RWPE2 (cell line): ENCODE measurements around the gene MIPOL1.

Source experiments
- ATAC-seq: fragments of 200-7000 bp; cut with Tn5 transposase; 3 replicates; pipeline ENCODE4 v1.9.1; 2021; ENCODE audit warnings: low read depth
- DNase-seq: peaks from one replicate; pipeline ENCODE4 v3.0.0-alpha.2; 2020; ENCODE audit warnings: low spot score
- H3K27ac ChIP-seq: fragments of 450-650 bp; 2 replicates; pipeline ENCODE4 v1.5.1; 2017; ENCODE audit warnings: mild to moderate bottlenecking; ENCODE audit not compliant: poor library complexity, severe bottlenecking
- H3K27me3 ChIP-seq: fragments of 250-450 bp; sonication (Bioruptor Pico); 2 replicates; pipeline ENCODE4 v1.5.1; 2021; ENCODE audit warnings: mild to moderate bottlenecking, moderate library complexity; ENCODE audit not compliant: insufficient read depth, poor library complexity, severe bottlenecking
- H3K36me3 ChIP-seq: fragments of 250-450 bp; sonication (Bioruptor Pico); 2 replicates; pipeline ENCODE4 v1.5.1; 2020; ENCODE audit warnings: low read depth, mild to moderate bottlenecking, moderate library complexity
- H3K4me1 ChIP-seq: fragments of 250-450 bp; sonication (Bioruptor Pico); 2 replicates; pipeline ENCODE4 v1.5.1; 2021; ENCODE audit warnings: mild to moderate bottlenecking, moderate library complexity; ENCODE audit not compliant: insufficient read depth, poor library complexity, severe bottlenecking
- H3K4me3 ChIP-seq: fragments of 250-450 bp; sonication (Bioruptor Pico); 2 replicates; pipeline ENCODE4 v1.5.1; 2021; ENCODE audit warnings: mild to moderate bottlenecking, moderate library complexity; ENCODE audit not compliant: severe bottlenecking
- H3K9me3 ChIP-seq: fragments of 250-450 bp; sonication (Bioruptor Pico); 2 replicates; pipeline ENCODE4 v1.5.1; 2021; ENCODE audit warnings: mild to moderate bottlenecking, moderate library complexity; ENCODE audit not compliant: severe bottlenecking
- TF ChIP-seq, protein P1 (sequence below): fragments of 450-650 bp; IDR thresholded peaks from one replicate; pipeline ENCODE4 v1.5.1; 2017; ENCODE audit warnings: mild to moderate bottlenecking, moderate library complexity; ENCODE audit not compliant: poor library complexity, severe bottlenecking

MIPOL1 gene

DNA sequence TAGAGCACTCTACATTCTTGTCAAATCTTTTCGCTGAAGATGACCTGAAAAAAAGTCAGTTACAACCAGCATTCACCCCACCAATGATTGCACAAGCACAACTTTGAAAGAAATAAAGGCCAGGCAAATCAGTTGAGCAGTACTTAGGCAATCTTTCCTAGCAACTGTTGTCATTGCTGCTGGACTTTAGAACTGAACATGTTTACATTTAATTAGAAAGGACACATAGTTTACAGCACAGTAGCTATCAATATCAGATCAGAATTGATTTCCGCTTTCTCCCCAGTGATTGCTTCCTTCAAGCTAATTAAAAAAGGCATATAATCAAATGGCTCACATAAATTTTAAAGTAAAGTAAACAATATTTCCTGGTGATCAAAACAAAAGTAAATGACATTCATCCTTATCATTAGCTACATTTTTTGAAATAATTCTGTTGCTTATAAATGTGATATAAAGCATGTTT, 268.9 kb downstream of the MIPOL1 start:
- TF ChIP-seq, protein P1, sequence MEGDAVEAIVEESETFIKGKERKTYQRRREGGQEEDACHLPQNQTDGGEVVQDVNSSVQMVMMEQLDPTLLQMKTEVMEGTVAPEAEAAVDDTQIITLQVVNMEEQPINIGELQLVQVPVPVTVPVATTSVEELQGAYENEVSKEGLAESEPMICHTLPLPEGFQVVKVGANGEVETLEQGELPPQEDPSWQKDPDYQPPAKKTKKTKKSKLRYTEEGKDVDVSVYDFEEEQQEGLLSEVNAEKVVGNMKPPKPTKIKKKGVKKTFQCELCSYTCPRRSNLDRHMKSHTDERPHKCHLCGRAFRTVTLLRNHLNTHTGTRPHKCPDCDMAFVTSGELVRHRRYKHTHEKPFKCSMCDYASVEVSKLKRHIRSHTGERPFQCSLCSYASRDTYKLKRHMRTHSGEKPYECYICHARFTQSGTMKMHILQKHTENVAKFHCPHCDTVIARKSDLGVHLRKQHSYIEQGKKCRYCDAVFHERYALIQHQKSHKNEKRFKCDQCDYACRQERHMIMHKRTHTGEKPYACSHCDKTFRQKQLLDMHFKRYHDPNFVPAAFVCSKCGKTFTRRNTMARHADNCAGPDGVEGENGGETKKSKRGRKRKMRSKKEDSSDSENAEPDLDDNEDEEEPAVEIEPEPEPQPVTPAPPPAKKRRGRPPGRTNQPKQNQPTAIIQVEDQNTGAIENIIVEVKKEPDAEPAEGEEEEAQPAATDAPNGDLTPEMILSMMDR, result no peak
- no peaks in the 10 kb centered on the region for H3K9me3 ChIP-seq
- H3K27me3 ChIP-seq, result no peaks in the 10 kb centered on the region
- no peak overlapping the region for H3K4me3 ChIP-seq
- no peaks in the 10 kb centered on the region for H3K36me3 ChIP-seq
- H3K4me1 ChIP-seq, result no peaks in the 10 kb centered on the region
- ATAC-seq, result no peak
- H3K27ac ChIP-seq, result no peak overlapping the region
- no peak for DNase-seq

DNA sequence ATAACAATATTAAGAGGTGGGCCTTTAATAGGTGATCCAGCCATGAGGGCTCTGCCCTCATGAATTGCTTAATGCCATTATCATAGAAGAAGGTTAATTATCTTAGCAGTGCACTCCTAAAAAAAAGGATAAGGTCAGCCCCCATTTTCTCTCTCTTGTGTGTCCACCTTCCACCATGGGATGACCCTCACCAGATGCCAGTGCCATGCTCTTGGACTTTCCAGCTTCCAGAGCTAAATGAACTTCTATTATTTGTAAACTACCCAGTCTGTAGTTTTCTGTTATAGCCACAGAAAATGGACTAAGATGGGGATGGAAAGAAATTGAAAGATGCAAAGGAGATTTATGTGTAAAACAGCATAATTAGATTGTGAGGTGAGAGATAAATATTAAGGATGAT, 271.9 kb downstream of the MIPOL1 start:
- H3K9me3 ChIP-seq, result no peaks in the 10 kb centered on the region
- ATAC-seq (no peak), DNase-seq (no peak)
- H3K36me3 ChIP-seq, result no peaks in the 10 kb centered on the region
- no peak overlapping the region for H3K4me3 ChIP-seq
- TF ChIP-seq, protein P1, result no peak
- no peaks in the 10 kb centered on the region for H3K27me3 ChIP-seq
- H3K27ac ChIP-seq, result no peak overlapping the region
- H3K4me1 ChIP-seq, result no peaks in the 10 kb centered on the region

DNA sequence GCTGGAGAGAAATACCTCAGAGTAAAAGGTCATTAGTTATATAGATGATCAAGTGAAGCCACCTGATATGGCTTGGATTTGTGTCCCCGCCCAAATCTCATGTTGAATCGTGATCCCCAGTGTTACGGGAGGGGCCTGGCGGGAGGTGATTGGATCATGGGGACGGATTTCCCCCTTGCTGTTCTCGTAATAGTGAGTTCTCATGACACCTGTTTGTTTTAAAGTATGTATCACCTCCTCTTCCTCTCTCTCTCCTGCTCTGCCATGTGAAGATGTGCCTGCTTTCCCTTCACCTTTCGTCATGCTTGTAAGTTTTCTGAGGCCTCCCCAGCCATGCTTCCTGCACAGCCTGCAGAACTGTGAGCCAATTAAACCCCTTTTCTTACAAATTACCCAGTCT, 272.5 kb downstream of the MIPOL1 start:
- Histone ChIP-seq H3K27ac (no peak overlapping the region), H3K36me3 (no peaks in the 10 kb centered on the region), H3K9me3 (no peaks in the 10 kb centered on the region), H3K27me3 (no peaks in the 10 kb centered on the region), H3K4me1 (no peaks in the 10 kb centered on the region), H3K4me3 (no peak overlapping the region)
- TF ChIP-seq, protein P1, result no peak
- DNase-seq, result no peak
- no peak for ATAC-seq

DNA sequence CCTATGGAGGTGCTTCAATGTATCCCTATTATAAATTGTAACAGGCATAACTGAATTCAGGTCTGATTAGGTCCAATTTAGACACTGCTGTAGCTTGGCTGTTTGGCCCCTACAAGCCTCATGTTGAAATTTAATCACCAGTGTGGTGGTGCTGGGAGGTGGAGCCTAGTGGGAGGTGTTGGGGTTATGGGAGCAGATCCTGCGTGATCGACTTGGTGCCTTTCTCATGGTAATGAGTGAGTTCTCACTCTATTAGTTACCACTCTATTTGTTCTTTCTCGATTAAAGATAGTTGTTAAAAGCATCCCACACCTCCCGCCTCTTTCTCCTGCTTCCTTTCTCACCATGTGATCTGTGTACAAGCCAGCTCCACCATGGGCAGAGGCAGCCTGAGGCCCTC, 275.2 kb downstream of the MIPOL1 start:
- Histone ChIP-seq H3K27me3 (no peaks in the 10 kb centered on the region), H3K9me3 (no peaks in the 10 kb centered on the region), H3K4me3 (no peak overlapping the region), H3K27ac (no peak overlapping the region), H3K36me3 (no peaks in the 10 kb centered on the region), H3K4me1 (no peaks in the 10 kb centered on the region)
- DNase-seq (no peak), ATAC-seq (no peak)
- TF ChIP-seq, protein P1, result no peak

DNA sequence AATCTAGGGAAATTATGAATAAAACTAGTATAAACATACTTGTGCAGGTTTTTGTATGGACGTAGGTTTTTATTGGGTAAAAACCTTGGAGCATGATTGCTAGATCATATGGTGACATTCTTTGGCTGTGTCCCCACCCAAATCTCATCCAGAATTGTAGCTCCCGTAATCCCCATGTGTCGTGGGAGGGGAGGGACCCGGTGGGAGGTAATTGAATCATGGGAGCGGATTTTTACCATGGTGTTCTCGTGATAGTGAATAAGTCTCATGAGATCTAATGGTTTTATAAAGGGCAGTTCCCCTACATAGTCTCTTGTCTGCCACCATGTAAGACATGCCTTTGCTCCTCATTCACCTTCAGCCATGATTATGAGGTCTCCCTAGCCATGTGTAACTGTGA, 276.5 kb downstream of the MIPOL1 start:
- Histone ChIP-seq H3K4me3 (no peak overlapping the region), H3K9me3 (no peaks in the 10 kb centered on the region), H3K4me1 (no peaks in the 10 kb centered on the region), H3K27ac (no peak overlapping the region), H3K27me3 (no peaks in the 10 kb centered on the region), H3K36me3 (no peaks in the 10 kb centered on the region)
- DNase-seq (no peak), ATAC-seq (no peak)
- TF ChIP-seq, protein P1, result no peak
